HK-2 (cell line): ENCODE results near the gene AGPAT4.
"Not testable (repeated sequence)": the region's sequence is repeated elsewhere in the genome, so short reads cannot be mapped to it uniquely, and the experiment has no call there.

Experiments used
- DNase-seq: peaks from one replicate; pipeline ENCODE4 v3.0.0-alpha.2; 2018; ENCODE audit not compliant: unreplicated experiment

AGPAT4 gene

DNA sequence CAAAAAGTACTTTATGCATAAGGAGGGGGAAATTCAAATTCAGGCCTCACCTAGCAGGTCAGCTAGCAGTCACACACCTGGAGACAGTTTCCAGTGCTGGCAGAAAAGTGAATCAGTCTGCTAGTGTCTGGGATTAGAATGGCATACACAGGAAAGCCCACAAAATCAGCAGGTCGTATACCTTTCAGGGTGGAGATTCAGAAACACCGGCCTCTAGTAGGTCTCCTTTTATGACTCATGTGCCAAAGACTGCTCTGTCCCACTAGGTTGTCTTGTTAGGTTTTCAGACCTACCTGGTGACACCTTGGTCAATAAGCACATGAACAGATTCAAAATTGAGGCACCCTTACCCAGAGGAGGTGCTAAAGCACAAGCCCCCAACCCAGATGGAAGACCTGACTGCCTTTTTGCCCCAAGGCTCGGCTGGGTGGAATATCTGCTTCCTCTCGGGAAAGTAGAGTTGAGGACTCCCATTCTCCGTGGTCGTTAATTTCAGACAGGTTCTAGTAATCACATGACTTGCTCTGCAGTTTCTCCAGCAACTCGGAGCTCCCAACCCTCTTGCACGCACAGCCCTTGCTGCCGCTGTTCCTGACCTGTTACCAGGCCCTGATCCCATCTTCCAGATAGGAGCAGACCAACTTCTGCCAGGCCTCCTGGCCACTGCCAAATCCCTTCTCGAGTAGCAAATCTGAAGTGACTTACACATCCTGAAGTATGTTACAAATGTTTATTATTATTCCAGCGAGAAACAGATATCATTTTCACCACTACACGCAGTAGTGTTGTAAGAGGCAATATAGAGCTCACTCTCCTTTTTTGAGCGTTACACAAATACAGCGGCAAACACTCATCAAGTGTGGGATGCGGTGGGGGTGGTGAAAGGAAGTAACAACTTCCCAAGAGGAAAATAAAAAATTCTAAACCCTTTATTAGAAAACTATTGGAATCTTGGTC, 46.6 kb downstream of the AGPAT4 start:
- no peak for DNase-seq

- DNase-seq = no peak
Measured at GRCh38 chr6:161226009-161226964, 47.6 kb downstream of the AGPAT4 start.

- DNase-seq = no peak
Measured at GRCh38 chr6:161225681-161226008, 48.2 kb downstream of the AGPAT4 start.

- DNase-seq = not testable (repeated sequence)
Measured at GRCh38 chr6:161224951-161225680, 48.7 kb downstream of the AGPAT4 start.

DNA sequence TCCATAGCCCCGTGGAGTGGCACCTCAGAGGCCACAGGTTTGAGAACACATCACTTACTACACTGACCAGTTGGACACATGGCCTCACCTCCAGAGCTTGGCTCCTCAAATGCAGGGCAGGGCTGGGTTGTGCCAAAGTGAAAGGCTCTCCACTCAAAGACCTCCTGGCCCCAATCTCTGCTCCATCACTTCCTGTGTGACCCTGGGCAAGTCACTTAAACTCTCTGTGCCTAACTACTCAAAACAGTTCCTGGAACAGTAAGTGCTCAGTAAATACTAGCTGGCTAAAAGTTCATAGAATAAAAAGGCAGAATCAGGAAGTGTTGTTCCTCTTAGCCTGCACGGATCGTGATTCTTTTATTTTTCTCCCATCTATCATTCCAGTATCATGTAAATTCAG, 50.2 kb downstream of the AGPAT4 start:
- no peak for DNase-seq

DNA sequence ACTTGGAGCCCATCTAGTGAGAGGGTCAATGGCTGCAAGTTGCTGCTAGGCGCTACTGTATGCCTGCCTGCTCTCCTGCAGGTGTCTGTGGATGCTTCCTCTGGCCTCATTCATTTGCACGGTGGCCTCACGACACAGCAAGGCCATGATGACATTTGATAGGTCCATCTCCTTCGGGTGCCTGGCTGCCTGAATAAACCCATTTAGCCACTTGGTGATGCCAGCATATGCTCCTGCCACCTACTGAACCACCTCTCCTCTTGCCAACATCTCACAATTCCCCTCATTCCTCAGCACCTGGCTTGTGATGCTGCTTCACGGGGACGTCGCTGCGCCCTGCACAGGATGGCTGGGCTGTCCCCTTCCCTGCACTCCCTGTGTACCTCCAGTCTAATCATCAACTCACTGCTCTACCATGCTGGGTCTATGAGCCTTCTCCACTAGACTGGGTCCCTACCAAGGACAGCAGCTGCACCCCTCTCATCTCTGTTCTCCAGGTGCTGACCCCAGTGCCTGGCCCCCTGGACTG, 51.1 kb downstream of the AGPAT4 start:
- no peak for DNase-seq

- no peak for DNase-seq
Measured at GRCh38 chr6:161220346-161220745, 53.5 kb downstream of the AGPAT4 start.

DNA sequence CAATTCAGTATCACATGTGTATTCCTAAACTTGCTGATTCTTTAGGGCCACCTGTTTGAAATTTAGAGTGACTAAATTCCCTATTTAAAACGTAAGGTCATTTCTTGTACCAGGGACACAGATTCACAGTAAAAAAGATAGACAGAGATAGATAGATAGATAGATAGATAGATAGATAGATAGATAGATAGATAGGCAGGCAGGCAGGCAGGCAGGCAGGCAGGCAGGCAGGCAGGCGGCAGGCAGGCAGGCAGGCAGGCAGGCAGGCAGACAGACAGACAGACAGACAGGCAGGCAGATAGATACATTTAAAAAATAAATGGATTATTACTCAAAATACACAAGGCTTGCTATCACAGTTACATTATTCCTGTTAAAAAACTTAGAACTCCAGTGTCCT, 54.2 kb downstream of the AGPAT4 start:
- no peak for DNase-seq

- DNase-seq = no peak
Measured at GRCh38 chr6:161218222-161218621, 55.6 kb downstream of the AGPAT4 start.

DNA sequence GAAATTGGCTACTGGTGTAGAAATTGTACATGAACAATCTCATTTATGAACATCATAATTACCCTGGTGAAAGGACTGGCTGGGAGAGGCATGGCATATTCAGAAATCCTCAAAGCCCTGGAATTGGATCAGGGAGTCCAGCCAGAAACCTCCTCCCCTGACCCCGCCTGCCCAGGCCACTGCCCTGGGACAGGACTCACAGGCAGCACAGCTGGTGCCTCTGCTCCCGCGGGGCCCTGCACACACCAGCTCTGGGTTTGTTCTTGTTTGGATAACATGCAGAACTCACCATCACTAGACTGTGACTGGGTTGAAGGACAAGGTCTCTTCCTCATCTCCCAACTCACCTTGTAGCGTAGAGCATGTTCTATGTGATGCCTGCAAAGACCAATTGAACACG, 56.2 kb downstream of the AGPAT4 start:
- DNase-seq = no peak

GRCh38 chr6:161216616-161217205, 57.1 kb downstream of the AGPAT4 start:
- no peak for DNase-seq

GRCh38 chr6:161215876-161216615, 57.8 kb downstream of the AGPAT4 start:
- no peak for DNase-seq

- no peak for DNase-seq
Measured at GRCh38 chr6:161215193-161215592, 58.7 kb downstream of the AGPAT4 start.

- DNase-seq = no peak
Measured at GRCh38 chr6:161214722-161215121, 59.1 kb downstream of the AGPAT4 start.

DNA sequence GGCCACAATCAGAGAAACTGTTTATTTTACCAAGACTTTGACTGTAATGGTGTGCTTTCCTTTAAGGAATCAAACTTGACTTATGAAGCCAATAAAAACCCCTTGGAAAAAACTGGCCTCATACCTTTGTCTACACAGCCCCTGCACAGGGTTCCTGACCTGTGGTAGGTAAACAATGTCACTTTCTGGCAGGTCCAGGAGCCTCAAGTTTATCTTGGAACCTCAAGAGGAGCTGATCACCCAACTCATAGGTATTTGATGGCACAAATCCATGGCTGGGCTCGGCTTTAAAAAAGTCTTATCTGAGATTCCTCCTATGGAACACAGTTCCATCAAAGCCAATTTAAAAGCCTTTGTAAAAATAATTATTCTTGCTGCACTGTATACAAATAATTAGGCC, 61.0 kb downstream of the AGPAT4 start:
- no peak for DNase-seq

- DNase-seq = no peak
Measured at GRCh38 chr6:161211380-161212035, 62.4 kb downstream of the AGPAT4 start.

GRCh38 chr6:161210857-161211256, 63.0 kb downstream of the AGPAT4 start:
- no peak for DNase-seq

GRCh38 chr6:161207200-161207599, 66.7 kb downstream of the AGPAT4 start:
- DNase-seq = no peak

- no peak for DNase-seq
Measured at GRCh38 chr6:161204866-161205557, 68.8 kb downstream of the AGPAT4 start.
